CD4-positive, CD25-positive, alpha-beta regulatory T cell (primary cell): ENCODE results near the gene SVEP1. TPM values are rescaled to one million over a fixed set of nuclear protein-coding genes. Genes with fewer than 3 reads are reported as not detected.

ENCODE experiments used
- ATAC-seq, 2 donors: fragments of 150-1000 bp; cut with Tn5 transposase; one replicate each; pipeline ENCODE4 v1.10.0; 2021; ENCODE audit warnings: low read depth in 2 of 2, moderate number of reproducible peaks in 2 of 2, moderate library complexity in 1 of 2
- DNase-seq, 3 donors: peaks; one replicate each; pipeline versions ENCODE4 v3.0.0 to v3.0.0-alpha.2; 2012 to 2022; ENCODE audit warnings: mixed read lengths in 1 of 3
- H3K27ac ChIP-seq: one replicate; pipeline ENCODE4 v1.7.0; 2013; ENCODE audit warnings: mild to moderate bottlenecking, low read length; ENCODE audit not compliant: insufficient read depth, poor library complexity, severe bottlenecking
- H3K27me3 ChIP-seq: one replicate; pipeline ENCODE4 v1.7.0; 2013; ENCODE audit warnings: low read length; ENCODE audit not compliant: control insufficient read depth, insufficient read depth
- H3K36me3 ChIP-seq: one replicate; pipeline ENCODE4 v1.7.0; 2013; ENCODE audit warnings: mild to moderate bottlenecking, low read length, moderate library complexity; ENCODE audit not compliant: control insufficient read depth, insufficient read depth
- H3K4me1 ChIP-seq: 2 replicates; pipeline ENCODE4 v1.7.0; 2013; ENCODE audit warnings: mild to moderate bottlenecking, low read length; ENCODE audit not compliant: insufficient read depth, control insufficient read depth, poor library complexity, severe bottlenecking
- H3K4me3 ChIP-seq: one replicate; pipeline ENCODE4 v1.7.0; 2013; ENCODE audit warnings: low read depth, mild to moderate bottlenecking, low read length, moderate library complexity
- H3K9me3 ChIP-seq, 2 experiments: 1 replicate in 1 of 2; 2 replicates in 1 of 2; pipeline ENCODE4 v1.7.0; 2013; ENCODE audit warnings: low read length in 2 of 2, mild to moderate bottlenecking in 1 of 2, moderate library complexity in 1 of 2; ENCODE audit not compliant: control insufficient read depth in 2 of 2
- H3K27ac Mint-ChIP-seq, 3 donors: one replicate each; pipeline ENCODE4 v1.8.0; 2020 to 2022; ENCODE audit warnings: mild to moderate bottlenecking in 3 of 3, mixed read lengths in 3 of 3, moderate library complexity in 2 of 3
- H3K27me3 Mint-ChIP-seq: one replicate; pipeline ENCODE4 v1.8.0; 2022; ENCODE audit warnings: mild to moderate bottlenecking, mixed read lengths
- H3K36me3 Mint-ChIP-seq: one replicate; pipeline ENCODE4 v1.8.0; 2020; ENCODE audit warnings: mixed read lengths
- H3K4me1 Mint-ChIP-seq, 4 donors: one replicate each; pipeline ENCODE4 v1.8.0; 2020 to 2022; ENCODE audit warnings: mixed read lengths in 4 of 4, mild to moderate bottlenecking in 1 of 4
- H3K4me3 Mint-ChIP-seq, 4 donors: one replicate each; pipeline ENCODE4 v1.8.0; 2020 to 2022; ENCODE audit warnings: mild to moderate bottlenecking in 4 of 4, mixed read lengths in 4 of 4, moderate library complexity in 3 of 4
- H3K9me3 Mint-ChIP-seq, 7 donors: one replicate each; pipeline ENCODE4 v1.8.0; 2020 to 2022; ENCODE audit warnings: mixed read lengths in 7 of 7, mild to moderate bottlenecking in 3 of 7, moderate library complexity in 2 of 7
- polyA plus RNA-seq, 4 donors: library from polyadenylated mRNA; unstranded; fragments of 300-500 nt; fragmentation: Illumina TruSeq; gene quantifications; one replicate each; pipeline ENCODE4 v1.2.3, GENCODE V29; 2021
- total RNA-seq: library from RNA; stranded (reverse); gene quantifications from one replicate; pipeline ENCODE4 v1.2.3, GENCODE V29; 2022

Gene SVEP1
- total and polyA plus RNA-seq, 5 donors from 2014 or later, result 0.12 TPM; not detected in 4

DNA sequence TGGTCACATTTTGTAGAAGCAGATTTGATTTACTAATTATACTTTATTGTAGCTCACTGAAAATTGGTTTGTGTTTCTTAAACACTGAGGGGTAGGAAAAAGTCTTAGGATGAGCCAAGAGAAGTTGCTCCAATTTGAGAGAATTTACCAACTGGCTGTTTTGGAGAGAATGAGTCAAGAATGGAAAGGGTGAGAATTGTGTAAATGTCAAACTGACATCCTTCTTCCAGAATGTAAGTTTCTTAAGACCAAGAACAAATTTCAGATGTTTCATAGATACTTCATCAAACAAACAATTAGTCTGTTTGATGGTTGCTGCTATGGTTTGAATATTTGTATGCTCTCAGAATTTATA, 135.7 kb downstream of the SVEP1 start:
- no peaks in the 10 kb centered on the region for H3K4me1 Mint-ChIP-seq
- Histone ChIP-seq H3K9me3 (no peaks in the 10 kb centered on the region), H3K27ac (no peak overlapping the region), H3K36me3 (no peaks in the 10 kb centered on the region), H3K27me3 (no peaks in the 10 kb centered on the region), H3K4me1 (no peaks in the 10 kb centered on the region), H3K4me3 (no peak overlapping the region)
- no peak for DNase-seq
- H3K9me3 Mint-ChIP-seq, result peaks cover 0 to 4% (median 0%) of the 10 kb centered on the region in 7 donors
- ATAC-seq, result no peak
- H3K4me3 Mint-ChIP-seq, result no peak overlapping the region
- H3K27me3 Mint-ChIP-seq, result no peaks in the 10 kb centered on the region
- peak overlapping the region in 1 of 3 donors; percentile 15 for H3K27ac Mint-ChIP-seq
- H3K36me3 Mint-ChIP-seq, result no peaks in the 10 kb centered on the region

DNA sequence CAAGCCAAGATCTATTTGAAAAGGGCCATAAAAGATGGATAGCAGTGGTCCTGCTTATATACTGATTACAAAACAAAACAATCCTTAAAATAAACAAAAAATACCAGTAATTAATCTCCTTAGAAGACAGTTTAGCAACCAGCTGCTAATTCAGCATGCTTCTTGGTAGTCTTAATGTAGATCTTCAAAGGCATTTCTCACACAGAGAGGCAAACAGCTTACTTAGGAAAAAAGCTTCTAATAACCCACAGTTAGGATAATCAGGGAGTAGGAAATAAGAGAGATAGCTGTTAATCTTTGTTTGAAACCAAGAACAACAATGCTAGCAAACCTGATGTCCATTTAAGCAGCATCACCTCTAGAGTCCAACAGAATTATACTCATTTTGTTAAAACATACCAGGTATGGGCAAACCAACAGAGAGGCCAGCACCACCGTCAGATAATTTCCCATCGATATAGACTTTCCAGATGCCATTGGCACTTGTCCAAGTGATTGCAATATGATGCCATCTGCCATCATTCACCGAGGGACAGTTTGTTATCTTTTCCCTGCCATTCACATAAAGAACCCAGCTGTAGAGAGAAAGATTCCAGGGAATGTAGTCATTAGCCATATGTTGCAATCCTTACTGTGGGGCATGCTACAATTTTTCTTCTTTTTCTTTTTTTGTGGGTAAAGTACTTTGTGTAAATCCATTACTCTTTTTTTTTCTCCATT, 136.2 kb downstream of the SVEP1 start:
- Mint-ChIP-seq H3K4me1 (no peaks in the 10 kb centered on the region), H3K4me3 (no peak overlapping the region), H3K27me3 (no peaks in the 10 kb centered on the region), H3K27ac (peak overlapping the region in 1 of 3 donors; percentile 15), H3K9me3 (peaks cover 0 to 4% (median 0%) of the 10 kb centered on the region in 7 donors), H3K36me3 (no peaks in the 10 kb centered on the region)
- Histone ChIP-seq H3K4me1 (no peaks in the 10 kb centered on the region), H3K9me3 (no peaks in the 10 kb centered on the region), H3K27me3 (no peaks in the 10 kb centered on the region), H3K36me3 (no peaks in the 10 kb centered on the region), H3K4me3 (no peak overlapping the region), H3K27ac (no peak overlapping the region)
- ATAC-seq, result no peak
- no peak for DNase-seq

DNA sequence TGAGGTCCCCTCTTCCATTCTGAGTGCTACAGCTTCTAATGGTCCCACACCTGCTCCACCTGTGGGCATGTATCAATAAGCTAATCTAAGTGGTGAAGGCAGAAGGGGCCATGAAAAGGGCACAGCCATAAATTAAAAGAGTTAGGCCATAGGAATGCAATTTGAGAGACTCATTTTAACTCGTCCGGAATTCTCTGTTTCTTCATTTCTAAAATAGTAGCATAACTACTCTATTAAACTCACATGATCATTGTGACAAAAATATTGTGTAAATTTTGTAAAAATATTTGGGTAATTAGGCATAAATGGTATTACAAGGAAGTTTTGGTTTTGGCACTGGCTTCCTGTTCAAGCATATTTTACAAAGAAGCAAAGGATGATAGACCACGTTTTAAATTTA, 138.7 kb downstream of the SVEP1 start:
- H3K36me3 Mint-ChIP-seq, result no peaks in the 10 kb centered on the region
- no peak overlapping the region for H3K4me3 ChIP-seq
- H3K27me3 ChIP-seq, result no peaks in the 10 kb centered on the region
- DNase-seq (no peak), ATAC-seq (no peak)
- H3K27ac Mint-ChIP-seq, result no peak overlapping the region
- no peaks in the 10 kb centered on the region for H3K27me3 Mint-ChIP-seq
- H3K4me3 Mint-ChIP-seq, result no peak overlapping the region
- H3K4me1 Mint-ChIP-seq, result no peaks in the 10 kb centered on the region
- H3K36me3 ChIP-seq, result no peaks in the 10 kb centered on the region
- H3K4me1 ChIP-seq, result no peaks in the 10 kb centered on the region
- H3K27ac ChIP-seq, result no peak overlapping the region
- peaks cover 0 to 2% (median 0%) of the 10 kb centered on the region in 7 donors for H3K9me3 Mint-ChIP-seq
- H3K9me3 ChIP-seq, result no peaks in the 10 kb centered on the region

DNA sequence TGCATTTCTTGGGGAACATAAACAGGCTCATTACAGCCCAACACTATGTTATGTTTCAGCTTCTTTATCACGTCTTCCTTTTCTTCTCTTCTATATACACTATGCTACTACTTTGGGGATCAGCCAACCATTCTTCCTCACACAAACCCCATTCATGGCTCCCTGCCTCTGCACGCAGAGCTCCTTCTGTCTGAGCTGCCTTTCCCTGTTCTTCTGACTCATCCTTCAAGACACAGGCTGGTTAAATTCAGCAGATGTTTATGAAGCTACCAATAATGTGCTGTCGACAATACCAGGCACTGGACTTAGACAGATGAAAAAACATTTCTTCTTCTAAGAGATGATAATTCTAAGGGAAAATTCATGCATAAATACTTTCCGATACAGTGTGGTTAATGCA, 139.4 kb downstream of the SVEP1 start:
- ATAC-seq, result no peak
- Histone ChIP-seq H3K36me3 (no peaks in the 10 kb centered on the region), H3K4me3 (no peak overlapping the region), H3K4me1 (no peaks in the 10 kb centered on the region), H3K9me3 (no peaks in the 10 kb centered on the region), H3K27ac (no peak overlapping the region), H3K27me3 (no peaks in the 10 kb centered on the region)
- Mint-ChIP-seq H3K9me3 (peaks cover 0 to 1% (median 0%) of the 10 kb centered on the region in 7 donors), H3K4me3 (no peak overlapping the region), H3K27me3 (no peaks in the 10 kb centered on the region), H3K36me3 (no peaks in the 10 kb centered on the region), H3K27ac (no peak overlapping the region), H3K4me1 (no peaks in the 10 kb centered on the region)
- no peak for DNase-seq

DNA sequence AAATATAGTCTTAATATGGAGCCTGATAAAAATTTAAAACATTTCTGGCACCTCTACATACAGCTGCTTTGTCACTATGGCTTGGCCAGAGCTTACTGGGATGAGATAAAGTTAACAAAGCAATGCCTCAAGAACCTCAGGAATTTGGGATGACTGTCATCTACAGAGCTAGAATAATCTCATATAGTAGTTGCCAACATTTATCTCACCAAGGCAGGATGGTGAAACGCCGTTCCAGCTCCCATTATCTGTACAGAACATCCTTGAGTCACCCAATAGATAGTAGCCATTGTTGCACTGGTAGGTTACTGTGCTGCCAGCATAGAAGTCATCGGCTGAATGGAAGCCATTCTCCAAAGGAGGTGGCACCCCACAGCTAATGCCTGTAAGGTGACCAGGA, 147.3 kb downstream of the SVEP1 start:
- Mint-ChIP-seq H3K36me3 (no peaks in the 10 kb centered on the region), H3K27ac (no peak overlapping the region), H3K27me3 (no peaks in the 10 kb centered on the region), H3K4me1 (no peaks in the 10 kb centered on the region), H3K4me3 (no peak overlapping the region), H3K9me3 (peaks cover 0 to 6% (median 0%) of the 10 kb centered on the region in 7 donors)
- Histone ChIP-seq H3K36me3 (no peaks in the 10 kb centered on the region), H3K27me3 (no peaks in the 10 kb centered on the region), H3K9me3 (no peaks in the 10 kb centered on the region), H3K4me3 (no peak overlapping the region), H3K4me1 (no peaks in the 10 kb centered on the region), H3K27ac (no peak overlapping the region)
- DNase-seq, result no peak
- ATAC-seq, result no peak

DNA sequence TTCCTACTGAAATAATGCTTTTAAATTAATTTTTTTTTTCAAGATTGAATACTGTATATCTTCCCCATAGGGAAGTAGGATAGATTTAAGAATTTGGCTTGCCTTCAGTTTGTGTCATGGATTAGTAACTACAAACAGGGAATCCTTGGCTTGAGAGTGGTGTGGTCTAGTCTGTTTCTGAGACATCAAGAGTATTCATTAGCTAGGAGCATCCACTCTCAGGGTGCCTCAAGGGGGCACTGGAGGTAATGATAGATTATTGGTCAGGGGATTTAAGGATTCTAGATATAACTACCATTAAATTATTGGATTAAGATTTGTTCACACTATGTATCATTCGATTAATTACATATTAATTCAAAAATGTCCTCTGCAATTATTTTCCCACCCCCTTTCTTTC, 150.1 kb downstream of the SVEP1 start:
- Mint-ChIP-seq H3K9me3 (peaks cover 0 to 6% (median 0%) of the 10 kb centered on the region in 7 donors), H3K27ac (no peak overlapping the region), H3K36me3 (no peaks in the 10 kb centered on the region), H3K4me3 (no peak overlapping the region), H3K27me3 (no peaks in the 10 kb centered on the region), H3K4me1 (no peaks in the 10 kb centered on the region)
- no peaks in the 10 kb centered on the region for H3K9me3 ChIP-seq
- no peak overlapping the region for H3K4me3 ChIP-seq
- no peaks in the 10 kb centered on the region for H3K4me1 ChIP-seq
- DNase-seq (no peak), ATAC-seq (no peak)
- H3K27ac ChIP-seq, result no peak overlapping the region
- H3K36me3 ChIP-seq, result no peaks in the 10 kb centered on the region
- no peaks in the 10 kb centered on the region for H3K27me3 ChIP-seq

DNA sequence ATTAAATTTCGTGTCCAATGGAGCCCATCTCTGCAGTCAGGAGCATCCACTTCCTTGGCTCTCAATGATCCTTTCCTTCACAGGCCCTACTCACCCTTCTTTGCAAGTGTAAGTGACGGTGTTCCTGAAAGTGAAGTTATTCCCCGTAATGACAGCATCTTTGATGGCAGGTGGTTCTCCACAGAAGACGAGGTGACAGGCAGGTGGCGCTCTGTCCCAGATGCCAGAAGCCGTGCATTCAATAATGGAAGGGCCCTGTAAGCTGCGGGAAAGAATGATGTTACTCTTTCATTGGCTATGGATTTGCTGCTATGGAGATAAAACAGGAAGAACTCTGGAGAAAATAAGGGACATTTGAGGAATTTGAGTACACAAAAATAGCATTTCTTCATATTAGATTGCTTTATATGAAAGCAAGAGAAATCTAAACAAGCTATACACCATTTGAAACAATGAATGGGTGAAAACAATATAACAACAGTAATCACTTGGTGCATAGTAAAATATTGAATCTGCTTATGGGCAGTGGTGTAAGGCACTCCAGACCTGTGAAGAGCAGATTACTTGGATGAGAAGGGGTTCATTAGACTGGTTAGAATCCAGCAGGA, 151.9 kb downstream of the SVEP1 start:
- Mint-ChIP-seq H3K36me3 (no peaks in the 10 kb centered on the region), H3K4me3 (no peak overlapping the region), H3K4me1 (no peaks in the 10 kb centered on the region), H3K27ac (no peak overlapping the region), H3K9me3 (peaks cover 0 to 5% (median 0%) of the 10 kb centered on the region in 7 donors), H3K27me3 (no peaks in the 10 kb centered on the region)
- no peak overlapping the region for H3K4me3 ChIP-seq
- ATAC-seq (no peak), DNase-seq (peak in 1 of 3 donors; percentile 21)
- H3K9me3 ChIP-seq, result no peaks in the 10 kb centered on the region
- H3K4me1 ChIP-seq, result no peaks in the 10 kb centered on the region
- no peak overlapping the region for H3K27ac ChIP-seq
- no peaks in the 10 kb centered on the region for H3K36me3 ChIP-seq
- no peaks in the 10 kb centered on the region for H3K27me3 ChIP-seq
